Measurements from ENCODE around the gene PRDM16. TPM values are rescaled to one million over a fixed set of nuclear protein-coding genes. Genes with fewer than 3 reads are reported as not detected.

PRDM16 gene
- total and polyA plus RNA-seq, 2 of the 13 experiments (the other 11 are each of a cell fraction or from before 2014, with no cell fraction given), result 0.15 to 0.81 TPM

GRCh38 chr1:3211582-3212375, 142.8 kb downstream of the PRDM16 start (continued):
- no peak for TF ChIP-seq ZNF597 (CRISPR knock-in tag; IDR thresholded peaks at IDR 0.05)
- no peak for TF ChIP-seq TCF12 (IDR thresholded peaks at IDR 0.05)
- no peak for TF ChIP-seq TCF12 (CRISPR knock-in tag; IDR thresholded peaks at IDR 0.05)
- no peak for TF ChIP-seq RFX5 (IDR thresholded peaks at IDR 0.05; ENCODE audit: low read depth, low read length)
- TF ChIP-seq ZNF678 (CRISPR knock-in tag; IDR thresholded peaks at IDR 0.05), result no peak

DNA sequence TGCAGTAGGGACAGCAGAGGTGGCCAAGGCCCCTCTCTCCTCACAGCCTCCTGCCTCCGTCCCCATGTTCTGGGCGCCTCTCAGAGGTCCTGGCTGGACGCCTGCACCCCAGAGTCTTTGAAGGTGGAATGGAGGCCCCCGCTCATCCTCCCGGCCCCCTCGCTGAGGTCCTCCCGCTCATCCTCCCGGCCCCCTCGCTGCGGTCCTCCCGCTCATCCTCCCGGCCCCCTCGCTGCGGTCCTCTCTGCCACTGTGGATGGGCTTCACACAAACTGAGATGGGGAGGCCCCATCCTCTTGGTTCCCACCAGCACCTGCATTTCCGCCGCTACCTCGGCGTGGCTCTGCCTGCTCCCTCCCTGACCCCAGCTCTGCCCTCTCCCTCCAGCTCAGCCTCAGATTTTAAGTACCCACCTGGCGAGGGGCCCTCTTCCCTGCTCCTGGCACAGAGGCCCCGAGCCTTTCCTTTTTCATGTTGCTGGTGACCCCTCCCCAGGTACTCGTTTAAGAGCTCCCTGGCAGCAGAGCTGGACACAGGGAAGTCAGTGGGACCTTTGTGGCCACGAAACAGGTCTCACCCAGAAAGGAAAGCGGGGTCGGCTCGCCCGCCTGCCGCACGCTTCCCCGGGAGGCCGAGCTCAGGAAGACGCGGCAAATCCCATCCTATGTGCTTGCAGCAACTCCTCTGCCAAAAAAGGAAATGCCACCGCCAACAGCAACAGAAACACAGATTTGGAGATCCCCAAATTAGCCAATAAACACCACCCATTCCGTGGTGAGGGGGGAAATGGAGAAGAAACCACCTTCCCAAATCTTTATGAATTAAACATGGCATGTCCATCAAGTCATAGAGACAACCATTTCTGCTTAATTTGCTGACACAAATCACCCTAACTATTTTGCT, 143.7 kb downstream of the PRDM16 start:
- H3K9me3 ChIP-seq (ENCODE audit: low read length), result no peaks in the 10 kb centered on the region
- H3K27me3 ChIP-seq (ENCODE audit: control insufficient read depth in 1 of 2, insufficient read depth in 2 of 2, low read length in 2 of 2), result peaks cover 0 to 2% of the 10 kb centered on the region in 2 experiments; a peak in 2 of 5 replicates
- DNase-seq (ENCODE audit: low spot score) (no peak), FAIRE-seq (no peak), ATAC-seq (no peak)
- ChIA-PET POLR2A (no interaction called here), CTCF (ENCODE audit: low intra/inter-chr PET ratio, low total read pairs) (no interaction called here)
- WGBS (ENCODE audit: low lambda C conversion rate), result 76% methylated on average over 31 of the region's 34 CpGs
- TF ChIP-seq ZNF333 (CRISPR knock-in tag; IDR thresholded peaks at IDR 0.05; ENCODE audit: borderline replicate concordance) (no peak), ZNF263 (CRISPR knock-in tag; IDR thresholded peaks at IDR 0.05) (0 out of 2 replicates have a peak, but pooled peaks have one; percentile 34)
- no peaks in the 10 kb centered on the region for H3K79me2 ChIP-seq (ENCODE audit: insufficient read depth, low read length)
- no peaks in the 10 kb centered on the region for H3K36me3 ChIP-seq (replicated peaks in 1 of 2; ENCODE audit: control insufficient read depth in 1 of 2, insufficient read depth in 2 of 2, low read length in 2 of 2)
- intact Hi-C loops (cut with micrococcal nuclease; ENCODE audit: unreplicated experiment), result no loop called here
- H3K4me2 ChIP-seq (ENCODE audit: low read depth, low read length), result no peak overlapping the region
- no peak overlapping the region for H3K4me3 ChIP-seq (replicated peaks in 1 of 3; ENCODE audit: insufficient read depth in 1 of 3, low read depth in 2 of 3, low read length in 3 of 3)
- H4K20me1 ChIP-seq (ENCODE audit: insufficient read depth, low read length), result no peaks in the 10 kb centered on the region
- no TSS peak for BruUV-seq (replicated peaks)
- H2AFZ ChIP-seq (ENCODE audit: low read length), result no peak overlapping the region
- no peak overlapping the region for H3K27ac ChIP-seq (ENCODE audit: extremely low read length, insufficient read depth, low read length)
- in situ Hi-C loops (cut with HindIII; ENCODE audit: extremely low pct_ligation_motif_present, low pct_unique_long_range_greater_than_20kb), result no loop called here
- no peak overlapping the region for H3K9ac ChIP-seq (ENCODE audit: insufficient read depth, low read depth, low read length)
- H3K4me1 ChIP-seq (ENCODE audit: insufficient read depth, low read length), result no peaks in the 10 kb centered on the region
